IPS DF 4.7 (cell line): ENCODE results near the gene PRKCA.
"Not testable (repeated sequence)": the region's sequence is repeated elsewhere in the genome, so short reads cannot be mapped to it uniquely, and the experiment has no call there.

ENCODE experiments used
- DNase-seq: peaks from one replicate; pipeline ENCODE4 v3.0.0-alpha.2; 2013; ENCODE audit warnings: low spot score; ENCODE audit errors: extremely low read depth

The PRKCA gene

GRCh38 chr17:66351033-66351432, 48.6 kb downstream of the PRKCA start:
- no peak for DNase-seq

GRCh38 chr17:66351701-66352100, 49.3 kb downstream of the PRKCA start:
- no peak for DNase-seq

- no peak for DNase-seq
Observed at GRCh38 chr17:66353937-66354401, 51.6 kb downstream of the PRKCA start.

GRCh38 chr17:66354472-66354871, 52.1 kb downstream of the PRKCA start:
- no peak for DNase-seq

- no peak for DNase-seq
Observed at GRCh38 chr17:66354981-66355380, 52.6 kb downstream of the PRKCA start.

- no peak for DNase-seq
Observed at GRCh38 chr17:66355510-66355909, 53.1 kb downstream of the PRKCA start.

GRCh38 chr17:66357037-66357436, 54.6 kb downstream of the PRKCA start:
- DNase-seq: no peak

GRCh38 chr17:66359351-66359750, 56.9 kb downstream of the PRKCA start:
- DNase-seq: no peak

- not testable (repeated sequence) for DNase-seq
Observed at GRCh38 chr17:66360961-66361565, 58.6 kb downstream of the PRKCA start.

GRCh38 chr17:66364508-66364907, 62.1 kb downstream of the PRKCA start:
- DNase-seq: no peak

GRCh38 chr17:66364990-66365490, 62.6 kb downstream of the PRKCA start:
- DNase-seq: no peak

- no peak for DNase-seq
Observed at GRCh38 chr17:66365903-66366302, 63.5 kb downstream of the PRKCA start.

GRCh38 chr17:66367107-66367506, 64.7 kb downstream of the PRKCA start:
- no peak for DNase-seq

- no peak for DNase-seq
Observed at GRCh38 chr17:66369830-66370229, 67.4 kb downstream of the PRKCA start.

- no peak for DNase-seq
Observed at GRCh38 chr17:66371561-66371960, 69.1 kb downstream of the PRKCA start.

- DNase-seq: no peak
Observed at GRCh38 chr17:66372182-66372581, 69.8 kb downstream of the PRKCA start.

- no peak for DNase-seq
Observed at GRCh38 chr17:66373079-66373478, 70.7 kb downstream of the PRKCA start.

- no peak for DNase-seq
Observed at GRCh38 chr17:66373944-66374817, 71.8 kb downstream of the PRKCA start.

- DNase-seq: no peak
Observed at GRCh38 chr17:66375121-66375520, 72.7 kb downstream of the PRKCA start.

GRCh38 chr17:66378296-66378695, 75.9 kb downstream of the PRKCA start:
- DNase-seq: no peak

GRCh38 chr17:66379544-66379943, 77.1 kb downstream of the PRKCA start:
- DNase-seq: no peak

- DNase-seq: no peak
Observed at GRCh38 chr17:66379996-66380395, 77.6 kb downstream of the PRKCA start.
